HEK293 (cell line): ENCODE measurements around the gene ANAPC10.

ENCODE experiments used
- CTCF ChIA-PET: fragments of 350-600 bp; formaldehyde crosslinking; extraction: SDS; loops from one replicate; lab custom pipeline; 2021; ENCODE audit warnings: antibody characterized with exemption; lab: Yijun Ruan, JAX
- POLR2A ChIA-PET: fragments of 300-600 bp; formaldehyde crosslinking; extraction: SDS; loops from one replicate; lab custom pipeline; 2020; ENCODE audit warnings: antibody characterized with exemption, inconsistent platforms; lab: Yijun Ruan, JAX
- H3K27ac ChIP-seq: fragments of 200-500 bp; sonication (Bioruptor generic); 2 replicates; pipeline ENCODE4 v1.5.1; 2014; ENCODE audit warnings: low read depth, low read length, control low read depth, inconsistent platforms; ENCODE audit errors: extremely low read depth
- H3K36me3 ChIP-seq, 2 experiments: fragments of 200-500 bp in 1 of 2; sonication (Bioruptor generic) in 1 of 2; 1 replicate in 1 of 2; 2 replicates in 1 of 2; pipeline ENCODE4 v1.5.1; 2014 to 2017; ENCODE audit warnings: inconsistent platforms in 2 of 2, low read length in 2 of 2; ENCODE audit not compliant: control insufficient read depth in 2 of 2, insufficient read depth in 1 of 2
- H3K4me1 ChIP-seq: fragments of 200-500 bp; sonication (Bioruptor generic); 2 replicates; pipeline ENCODE4 v1.5.1; 2014; ENCODE audit warnings: mild to moderate bottlenecking, low read length, inconsistent platforms; ENCODE audit not compliant: control insufficient read depth, insufficient read depth
- H3K4me3 ChIP-seq: 2 replicates; pipeline ENCODE4 v1.5.1; 2011; ENCODE audit warnings: low read depth, mild to moderate bottlenecking, control low read depth, low read length, moderate library complexity
- H3K9me3 ChIP-seq: fragments of 200-500 bp; sonication (Bioruptor generic); 2 replicates; pipeline ENCODE4 v1.5.1; 2014; ENCODE audit warnings: low read depth, low read length, inconsistent platforms; ENCODE audit not compliant: control insufficient read depth, insufficient read depth
- BCL11B ChIP-seq: fragments of 450-650 bp; formaldehyde crosslinking; IDR thresholded peaks from 2 replicates; pipeline ENCODE4 v1.5.1; 2016; ENCODE audit warnings: low read depth, missing biosample characterization, missing genetic modification characterization
- GLI2 ChIP-seq: fragments of 450-650 bp; formaldehyde crosslinking; IDR thresholded peaks from 2 replicates; pipeline ENCODE4; 2017; ENCODE audit warnings: missing biosample characterization, missing genetic modification characterization, low read depth, borderline replicate concordance
- HOXD13 ChIP-seq: sonication (generic); formaldehyde crosslinking; IDR thresholded peaks from 2 replicates; pipeline ENCODE4 v1.8.0; 2022; ENCODE audit warnings: missing genetic modification reagents, borderline replicate concordance
- KLF9 ChIP-seq: fragments of 450-650 bp; formaldehyde crosslinking; IDR thresholded peaks from 2 replicates; pipeline ENCODE4 v1.5.1; 2016; ENCODE audit warnings: missing biosample characterization, missing genetic modification characterization, low read depth
- MZF1 ChIP-seq: fragments of 450-650 bp; formaldehyde crosslinking; IDR thresholded peaks from 2 replicates; pipeline ENCODE4 v1.5.1; 2017; ENCODE audit warnings: missing biosample characterization, missing genetic modification characterization, borderline replicate concordance
- OSR2 ChIP-seq: fragments of 450-650 bp; formaldehyde crosslinking; IDR thresholded peaks from 2 replicates; pipeline ENCODE4 v1.5.1; 2016; ENCODE audit warnings: missing biosample characterization, missing genetic modification characterization
- ZBTB48 ChIP-seq: fragments of 450-650 bp; formaldehyde crosslinking; IDR thresholded peaks from 2 replicates; pipeline ENCODE4 v1.5.1; 2016; ENCODE audit warnings: missing biosample characterization, missing genetic modification characterization
- ZBTB8A ChIP-seq: fragments of 450-650 bp; formaldehyde crosslinking; IDR thresholded peaks from 2 replicates; pipeline ENCODE4 v1.5.1; 2016; ENCODE audit warnings: missing biosample characterization, missing genetic modification characterization
- ZNF155 ChIP-seq: fragments of 450-650 bp; formaldehyde crosslinking; IDR thresholded peaks from 2 replicates; pipeline ENCODE4 v1.5.1; 2016; ENCODE audit warnings: missing biosample characterization, missing genetic modification characterization
- ZNF184 ChIP-seq: fragments of 450-650 bp; IDR thresholded peaks from 2 replicates; pipeline ENCODE4 v1.5.1; 2018; ENCODE audit warnings: missing biosample characterization, mild to moderate bottlenecking, missing genetic modification characterization
- ZNF274 ChIP-seq, 2 experiments: fragments of 200-500 bp in 1 of 2; fragments of 450-650 bp in 1 of 2; sonication (Bioruptor generic) in 1 of 2; formaldehyde crosslinking in 1 of 2; IDR thresholded peaks; 2 replicates each; pipeline versions ENCODE4 v1.5.1 to v1.6.1; 2014 to 2016; ENCODE audit warnings: borderline replicate concordance in 1 of 2, inconsistent platforms in 1 of 2, low read length in 1 of 2, missing biosample characterization in 1 of 2, missing genetic modification characterization in 1 of 2
- ZNF292 ChIP-seq: fragments of 450-650 bp; formaldehyde crosslinking; IDR thresholded peaks from 2 replicates; pipeline ENCODE4 v1.5.1; 2016; ENCODE audit warnings: low read depth, missing biosample characterization, missing genetic modification characterization, borderline replicate concordance
- ZNF341 ChIP-seq: fragments of 450-650 bp; formaldehyde crosslinking; IDR thresholded peaks from 2 replicates; pipeline ENCODE4; 2016; ENCODE audit warnings: low read depth, missing biosample characterization, missing genetic modification characterization
- ZNF394 ChIP-seq: fragments of 450-650 bp; formaldehyde crosslinking; IDR thresholded peaks from 2 replicates; pipeline ENCODE4 v1.5.1; 2016; ENCODE audit warnings: missing biosample characterization, missing genetic modification characterization, mild to moderate bottlenecking, moderate library complexity, borderline replicate concordance
- ZNF416 ChIP-seq: fragments of 450-650 bp; formaldehyde crosslinking; IDR thresholded peaks from 2 replicates; pipeline ENCODE4 v1.5.1; 2016; ENCODE audit warnings: missing biosample characterization, missing genetic modification characterization
- ZNF501 ChIP-seq: fragments of 450-650 bp; formaldehyde crosslinking; IDR thresholded peaks from 2 replicates; pipeline ENCODE4 v1.5.1; 2016; ENCODE audit warnings: missing biosample characterization, missing genetic modification characterization
- ZNF521 ChIP-seq: fragments of 450-650 bp; formaldehyde crosslinking; IDR thresholded peaks from 2 replicates; pipeline ENCODE4 v1.5.1; 2017; ENCODE audit warnings: missing biosample characterization, mild to moderate bottlenecking, missing genetic modification characterization
- ZNF548 ChIP-seq: fragments of 450-650 bp; formaldehyde crosslinking; IDR thresholded peaks from 2 replicates; pipeline ENCODE4 v1.5.1; 2016; ENCODE audit warnings: missing biosample characterization, missing genetic modification characterization
- ZNF747 ChIP-seq: fragments of 450-650 bp; formaldehyde crosslinking; IDR thresholded peaks from 2 replicates; pipeline ENCODE4 v1.5.1; 2016; ENCODE audit warnings: missing biosample characterization, missing genetic modification characterization
- ZNF830 ChIP-seq: fragments of 450-650 bp; IDR thresholded peaks from 2 replicates; pipeline ENCODE4 v1.5.0; 2018; ENCODE audit warnings: missing biosample characterization, missing genetic modification characterization, low read depth, mild to moderate bottlenecking, moderate library complexity
- TF ChIP-seq, protein P1 (sequence below): fragments of 450-650 bp; formaldehyde crosslinking; IDR thresholded peaks from 2 replicates; pipeline ENCODE4 v1.5.1; 2016; ENCODE audit warnings: missing biosample characterization, missing genetic modification characterization
- TF ChIP-seq, protein P2 (sequence below): fragments of 450-650 bp; formaldehyde crosslinking; IDR thresholded peaks from 2 replicates; pipeline ENCODE4 v1.5.1; 2016; ENCODE audit warnings: missing biosample characterization, missing genetic modification characterization
- TF ChIP-seq, protein P3 (sequence below): fragments of 450-650 bp; formaldehyde crosslinking; IDR thresholded peaks from 2 replicates; pipeline ENCODE4 v1.5.1; 2017; ENCODE audit warnings: missing biosample characterization, missing genetic modification characterization
- TF ChIP-seq, protein P4 (sequence below): fragments of 450-650 bp; formaldehyde crosslinking; IDR thresholded peaks from 2 replicates; pipeline ENCODE4 v1.5.1; 2016; ENCODE audit warnings: missing biosample characterization, missing genetic modification characterization
- TF ChIP-seq, protein P5 (sequence below): fragments of 450-650 bp; formaldehyde crosslinking; IDR thresholded peaks from 2 replicates; pipeline ENCODE4 v1.5.1; 2016; ENCODE audit warnings: missing biosample characterization, missing genetic modification characterization
- TF ChIP-seq, protein P6 (sequence below): sonication (generic); formaldehyde crosslinking; IDR thresholded peaks from 2 replicates; pipeline ENCODE4 v1.8.1; 2022; ENCODE audit warnings: mild to moderate bottlenecking, moderate library complexity, missing genetic modification reagents

ANAPC10 gene, protein sequence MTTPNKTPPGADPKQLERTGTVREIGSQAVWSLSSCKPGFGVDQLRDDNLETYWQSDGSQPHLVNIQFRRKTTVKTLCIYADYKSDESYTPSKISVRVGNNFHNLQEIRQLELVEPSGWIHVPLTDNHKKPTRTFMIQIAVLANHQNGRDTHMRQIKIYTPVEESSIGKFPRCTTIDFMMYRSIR

DNA sequence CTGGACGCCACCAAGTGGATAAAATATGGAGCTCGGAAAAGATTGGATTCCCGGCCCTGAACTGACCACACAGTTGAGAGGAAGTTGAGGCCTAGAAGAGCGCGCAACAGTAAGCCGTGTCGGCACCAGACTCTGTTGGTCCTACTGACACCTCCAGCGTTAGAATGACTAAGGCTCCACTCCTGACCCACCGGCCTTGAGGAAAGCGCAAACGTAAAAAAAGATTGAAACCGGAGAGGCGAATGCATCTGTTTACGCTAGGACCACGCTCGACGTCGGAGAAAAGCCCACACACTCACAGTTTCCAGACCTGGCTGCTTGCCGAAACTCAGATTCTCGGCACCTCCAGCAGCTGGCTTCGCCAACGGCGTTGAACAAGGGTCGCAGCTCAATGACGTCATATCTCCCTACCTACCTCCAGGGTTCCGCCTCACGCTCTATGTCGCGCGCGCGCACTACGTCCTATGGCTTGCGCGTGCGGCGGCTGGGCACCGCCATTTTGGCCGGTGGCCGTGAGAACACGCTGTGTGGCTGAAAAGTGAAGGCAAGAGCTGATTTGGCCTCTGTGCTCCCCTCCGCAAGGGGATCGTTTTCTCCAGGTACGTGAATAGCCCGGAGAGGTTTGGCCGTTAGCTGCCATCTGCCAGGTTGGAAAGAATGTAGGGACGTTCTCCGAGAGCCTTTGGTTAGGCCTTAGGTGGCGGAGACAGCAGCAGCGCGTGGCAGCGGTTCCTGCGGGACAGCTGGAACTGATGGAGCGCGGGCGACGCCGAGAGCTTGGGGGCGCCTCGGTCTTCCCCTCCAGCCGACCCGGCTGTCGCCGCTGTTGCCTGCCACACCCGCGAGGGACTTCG, at the start of gene ANAPC10, which contains the start of gene ABCE1:
ANAPC10 (minus strand) TSS at position 376 of the 854 bp plus-strand sequence. CDS start 2,097 bp downstream, outside the sequence.
ABCE1 (plus strand) TSS at position 491 of the 854 bp plus-strand sequence. CDS start 6,102 bp downstream, outside the sequence.
- CTCF ChIA-PET = no interaction called here
- Histone ChIP-seq H3K4me3 (peak within 1 kb of the TSS; percentile 78), H3K9me3 (no peaks in the 10 kb centered on the region), H3K27ac (peak within 1 kb of the TSS; percentile 69), H3K36me3 (peaks cover 0 to 28% of the 10 kb centered on the region in 2 experiments; a peak in 1 of 3 replicates), H3K4me1 (no peaks in the 10 kb centered on the region)
- POLR2A ChIA-PET = interaction anchor here (0.6 to 1.2 kb wide), 5 partner anchors 12 to 91 kb away, joined by 3 to 6 read pairs (median 4); no protein-coding TSS in a partner anchor
- TF ChIP-seq ZNF184 (tag by site-specific recombination) = no peak
- TF ChIP-seq ZNF416 = no peak
- TF ChIP-seq ZNF747 (tag by site-specific recombination) = no peak
- TF ChIP-seq, protein P1, sequence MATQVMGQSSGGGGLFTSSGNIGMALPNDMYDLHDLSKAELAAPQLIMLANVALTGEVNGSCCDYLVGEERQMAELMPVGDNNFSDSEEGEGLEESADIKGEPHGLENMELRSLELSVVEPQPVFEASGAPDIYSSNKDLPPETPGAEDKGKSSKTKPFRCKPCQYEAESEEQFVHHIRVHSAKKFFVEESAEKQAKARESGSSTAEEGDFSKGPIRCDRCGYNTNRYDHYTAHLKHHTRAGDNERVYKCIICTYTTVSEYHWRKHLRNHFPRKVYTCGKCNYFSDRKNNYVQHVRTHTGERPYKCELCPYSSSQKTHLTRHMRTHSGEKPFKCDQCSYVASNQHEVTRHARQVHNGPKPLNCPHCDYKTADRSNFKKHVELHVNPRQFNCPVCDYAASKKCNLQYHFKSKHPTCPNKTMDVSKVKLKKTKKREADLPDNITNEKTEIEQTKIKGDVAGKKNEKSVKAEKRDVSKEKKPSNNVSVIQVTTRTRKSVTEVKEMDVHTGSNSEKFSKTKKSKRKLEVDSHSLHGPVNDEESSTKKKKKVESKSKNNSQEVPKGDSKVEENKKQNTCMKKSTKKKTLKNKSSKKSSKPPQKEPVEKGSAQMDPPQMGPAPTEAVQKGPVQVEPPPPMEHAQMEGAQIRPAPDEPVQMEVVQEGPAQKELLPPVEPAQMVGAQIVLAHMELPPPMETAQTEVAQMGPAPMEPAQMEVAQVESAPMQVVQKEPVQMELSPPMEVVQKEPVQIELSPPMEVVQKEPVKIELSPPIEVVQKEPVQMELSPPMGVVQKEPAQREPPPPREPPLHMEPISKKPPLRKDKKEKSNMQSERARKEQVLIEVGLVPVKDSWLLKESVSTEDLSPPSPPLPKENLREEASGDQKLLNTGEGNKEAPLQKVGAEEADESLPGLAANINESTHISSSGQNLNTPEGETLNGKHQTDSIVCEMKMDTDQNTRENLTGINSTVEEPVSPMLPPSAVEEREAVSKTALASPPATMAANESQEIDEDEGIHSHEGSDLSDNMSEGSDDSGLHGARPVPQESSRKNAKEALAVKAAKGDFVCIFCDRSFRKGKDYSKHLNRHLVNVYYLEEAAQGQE (tag by site-specific recombination) = no peak
- TF ChIP-seq ZNF394 (tag by site-specific recombination) = 0 out of 2 replicates have a peak, but pooled peaks have one; percentile 21
- TF ChIP-seq GLI2 (tag by site-specific recombination) = no peak
- TF ChIP-seq OSR2 (tag by site-specific recombination) = no peak
- no peak for TF ChIP-seq ZNF274 (IDR thresholded peaks at IDR 0.05; ENCODE audit: low read length)
- no peak for TF ChIP-seq ZNF274 (tag by site-specific recombination; IDR thresholded peaks at IDR 0.05; ENCODE audit: borderline replicate concordance)
- TF ChIP-seq KLF9 (tag by site-specific recombination) = peak; percentile 31; the same call in 1 of the 2 replicates
- TF ChIP-seq, protein P2, sequence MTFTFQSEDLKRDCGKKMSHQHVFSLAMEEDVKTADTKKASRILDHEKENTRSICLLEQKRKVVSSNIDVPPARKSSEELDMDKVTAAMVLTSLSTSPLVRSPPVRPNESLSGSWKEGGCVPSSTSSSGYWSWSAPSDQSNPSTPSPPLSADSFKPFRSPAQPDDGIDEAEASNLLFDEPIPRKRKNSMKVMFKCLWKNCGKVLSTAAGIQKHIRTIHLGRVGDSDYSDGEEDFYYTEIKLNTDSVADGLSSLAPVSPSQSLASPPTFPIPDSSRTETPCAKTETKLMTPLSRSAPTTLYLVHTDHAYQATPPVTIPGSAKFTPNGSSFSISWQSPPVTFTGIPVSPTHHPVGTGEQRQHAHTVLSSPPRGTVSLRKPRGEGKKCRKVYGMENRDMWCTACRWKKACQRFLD (tag by site-specific recombination) = no peak
- peak; percentile 79; the same call in 1 of the 2 replicates for TF ChIP-seq ZNF501 (tag by site-specific recombination)
- TF ChIP-seq ZNF292 (tag by site-specific recombination) = no peak
- no peak for TF ChIP-seq ZBTB48 (tag by site-specific recombination)
- TF ChIP-seq, protein P3, sequence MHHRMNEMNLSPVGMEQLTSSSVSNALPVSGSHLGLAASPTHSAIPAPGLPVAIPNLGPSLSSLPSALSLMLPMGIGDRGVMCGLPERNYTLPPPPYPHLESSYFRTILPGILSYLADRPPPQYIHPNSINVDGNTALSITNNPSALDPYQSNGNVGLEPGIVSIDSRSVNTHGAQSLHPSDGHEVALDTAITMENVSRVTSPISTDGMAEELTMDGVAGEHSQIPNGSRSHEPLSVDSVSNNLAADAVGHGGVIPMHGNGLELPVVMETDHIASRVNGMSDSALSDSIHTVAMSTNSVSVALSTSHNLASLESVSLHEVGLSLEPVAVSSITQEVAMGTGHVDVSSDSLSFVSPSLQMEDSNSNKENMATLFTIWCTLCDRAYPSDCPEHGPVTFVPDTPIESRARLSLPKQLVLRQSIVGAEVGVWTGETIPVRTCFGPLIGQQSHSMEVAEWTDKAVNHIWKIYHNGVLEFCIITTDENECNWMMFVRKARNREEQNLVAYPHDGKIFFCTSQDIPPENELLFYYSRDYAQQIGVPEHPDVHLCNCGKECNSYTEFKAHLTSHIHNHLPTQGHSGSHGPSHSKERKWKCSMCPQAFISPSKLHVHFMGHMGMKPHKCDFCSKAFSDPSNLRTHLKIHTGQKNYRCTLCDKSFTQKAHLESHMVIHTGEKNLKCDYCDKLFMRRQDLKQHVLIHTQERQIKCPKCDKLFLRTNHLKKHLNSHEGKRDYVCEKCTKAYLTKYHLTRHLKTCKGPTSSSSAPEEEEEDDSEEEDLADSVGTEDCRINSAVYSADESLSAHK = no peak
- no peak for TF ChIP-seq ZNF155
- TF ChIP-seq, protein P4, sequence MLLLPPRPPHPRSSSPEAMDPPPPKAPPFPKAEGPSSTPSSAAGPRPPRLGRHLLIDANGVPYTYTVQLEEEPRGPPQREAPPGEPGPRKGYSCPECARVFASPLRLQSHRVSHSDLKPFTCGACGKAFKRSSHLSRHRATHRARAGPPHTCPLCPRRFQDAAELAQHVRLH (tag by site-specific recombination) = peak; percentile 83
- TF ChIP-seq MZF1 = no peak
- TF ChIP-seq ZNF830 (tag by site-specific recombination) = no peak
- TF ChIP-seq BCL11B = no peak
- TF ChIP-seq ZNF521 (tag by site-specific recombination) = no peak
- TF ChIP-seq, protein P5, sequence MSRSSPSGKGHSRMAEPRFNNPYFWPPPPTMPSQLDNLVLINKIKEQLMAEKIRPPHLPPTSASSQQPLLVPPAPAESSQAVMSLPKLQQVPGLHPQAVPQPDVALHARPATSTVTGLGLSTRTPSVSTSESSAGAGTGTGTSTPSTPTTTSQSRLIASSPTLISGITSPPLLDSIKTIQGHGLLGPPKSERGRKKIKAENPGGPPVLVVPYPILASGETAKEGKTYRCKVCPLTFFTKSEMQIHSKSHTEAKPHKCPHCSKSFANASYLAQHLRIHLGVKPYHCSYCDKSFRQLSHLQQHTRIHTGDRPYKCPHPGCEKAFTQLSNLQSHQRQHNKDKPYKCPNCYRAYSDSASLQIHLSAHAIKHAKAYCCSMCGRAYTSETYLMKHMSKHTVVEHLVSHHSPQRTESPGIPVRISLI (tag by site-specific recombination) = no peak
- TF ChIP-seq ZNF548 (tag by site-specific recombination) = no peak
- TF ChIP-seq ZBTB8A (tag by site-specific recombination) = 0 out of 2 replicates have a peak, but pooled peaks have one; percentile 21
- TF ChIP-seq HOXD13 (CRISPR knock-in tag) = no peak
- TF ChIP-seq, protein P6, sequence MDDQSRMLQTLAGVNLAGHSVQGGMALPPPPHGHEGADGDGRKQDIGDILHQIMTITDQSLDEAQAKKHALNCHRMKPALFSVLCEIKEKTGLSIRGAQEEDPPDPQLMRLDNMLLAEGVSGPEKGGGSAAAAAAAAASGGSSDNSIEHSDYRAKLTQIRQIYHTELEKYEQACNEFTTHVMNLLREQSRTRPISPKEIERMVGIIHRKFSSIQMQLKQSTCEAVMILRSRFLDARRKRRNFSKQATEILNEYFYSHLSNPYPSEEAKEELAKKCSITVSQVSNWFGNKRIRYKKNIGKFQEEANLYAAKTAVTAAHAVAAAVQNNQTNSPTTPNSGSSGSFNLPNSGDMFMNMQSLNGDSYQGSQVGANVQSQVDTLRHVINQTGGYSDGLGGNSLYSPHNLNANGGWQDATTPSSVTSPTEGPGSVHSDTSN (CRISPR knock-in tag) = no peak
- peak; percentile 79 for TF ChIP-seq ZNF341 (tag by site-specific recombination)
